K562 (cell line): ENCODE measurements around the gene CLK3. TPM values are rescaled to one million over a fixed set of nuclear protein-coding genes. Genes with fewer than 3 reads are reported as not detected.

ENCODE experiments used
- ATAC-seq: fragments of 200-7000 bp; cut with Tn5 transposase; 3 replicates; pipeline ENCODE4 v1.9.1; 2020; ENCODE audit warnings: moderate library complexity
- BruUV-seq: library from RNA; stranded (reverse); fragments of 400-500 nt; replicated peaks from 2 replicates; lab custom pipeline; 2021; lab: Mats Ljungman, UMichigan
- CTCF ChIA-PET: fragments of 300-600 bp; formaldehyde crosslinking; extraction: SDS; loops from one replicate; lab custom pipeline; 2021; ENCODE audit warnings: low intra/inter-chr PET ratio; lab: Yijun Ruan, JAX
- POLR2A ChIA-PET: fragments of 300-600, 350-650 bp; sonication (Branson Sonifier 250); formaldehyde crosslinking; extraction: SDS; loops from one replicate; lab custom pipeline; 2021; ENCODE audit warnings: antibody characterized with exemption, inconsistent platforms; lab: Yijun Ruan, JAX
- DNase-seq, 4 experiments: peaks; one replicate each; pipeline versions ENCODE4 v3.0.0 to v3.0.0-alpha.2; 2011 to 2018; ENCODE audit warnings: low spot score in 3 of 4, mixed read lengths in 3 of 4; ENCODE audit errors: extremely low read depth in 1 of 4
- FAIRE-seq: peaks from 2 replicates; lab custom pipeline; 2011; peaks lifted over from hg19 to GRCh38; lab: Jason Lieb, UNC
- H2AFZ ChIP-seq: 2 replicates; pipeline ENCODE4 v1.6.0; 2011; ENCODE audit warnings: low read depth, low read length, control low read depth, inconsistent platforms
- H3K27ac ChIP-seq: fragments of 200-600 bp; 3 replicates; pipeline ENCODE4 v1.8.0; 2011; ENCODE audit warnings: low read depth, mild to moderate bottlenecking, control low read depth, inconsistent platforms, low read length, moderate library complexity, mixed read lengths; ENCODE audit errors: extremely low read depth
- H3K27me3 ChIP-seq, 2 experiments: fragments of 300-600 bp in 1 of 2; 2 replicates in 1 of 2; 3 replicates in 1 of 2; pipeline versions ENCODE4 v1.6.0 to v1.8.0; 2011; ENCODE audit warnings: inconsistent platforms in 2 of 2, low read length in 2 of 2, mild to moderate bottlenecking in 1 of 2, mixed read lengths in 1 of 2, moderate library complexity in 1 of 2; ENCODE audit not compliant: control insufficient read depth in 2 of 2, insufficient read depth in 2 of 2
- H3K36me3 ChIP-seq: fragments of 300-600 bp; 3 replicates; pipeline ENCODE4 v1.8.0; 2011; ENCODE audit warnings: mild to moderate bottlenecking, low read length, inconsistent platforms; ENCODE audit not compliant: control insufficient read depth, insufficient read depth
- H3K4me1 ChIP-seq, 2 experiments: fragments of 200-600 bp in 1 of 2; replicated peaks in 1 of 2; 2 replicates in 1 of 2; 3 replicates in 1 of 2; pipeline versions ENCODE4 v1.5.1 to v1.8.0; 2011; ENCODE audit warnings: inconsistent platforms in 2 of 2, low read length in 2 of 2, mild to moderate bottlenecking in 1 of 2, mixed read lengths in 1 of 2, moderate library complexity in 1 of 2; ENCODE audit not compliant: control insufficient read depth in 2 of 2, insufficient read depth in 2 of 2
- H3K4me2 ChIP-seq: 2 replicates; pipeline ENCODE4 v1.6.1; 2011; ENCODE audit warnings: low read length, control low read depth, inconsistent platforms, mixed read lengths; ENCODE audit not compliant: insufficient read depth
- H3K4me3 ChIP-seq: fragments of 200-600 bp; sonication (generic), shearing (Covaris generic); 2 replicates; pipeline ENCODE4 v1.5.1; 2016; ENCODE audit warnings: control low read depth, inconsistent platforms
- H3K79me2 ChIP-seq: fragments of 200-600 bp; 3 replicates; pipeline ENCODE4 v1.8.0; 2011; ENCODE audit warnings: low read length, inconsistent platforms; ENCODE audit not compliant: control insufficient read depth, insufficient read depth
- H3K9ac ChIP-seq, 2 experiments: 2 replicates each; pipeline versions ENCODE4 v1.6.0 to v1.6.1; 2011; ENCODE audit warnings: low read depth in 2 of 2, low read length in 2 of 2, control low read depth in 1 of 2, inconsistent platforms in 1 of 2, mild to moderate bottlenecking in 1 of 2, mixed read lengths in 1 of 2; ENCODE audit not compliant: insufficient read depth in 1 of 2
- H3K9me1 ChIP-seq: one replicate; pipeline ENCODE4 v1.6.0; 2011; ENCODE audit warnings: inconsistent platforms, mild to moderate bottlenecking, low read length, moderate library complexity; ENCODE audit not compliant: control insufficient read depth, insufficient read depth
- H3K9me3 ChIP-seq: replicated peaks from 2 replicates; pipeline ENCODE4 v1.5.1; 2011; ENCODE audit warnings: low read depth, low read length, inconsistent platforms; ENCODE audit not compliant: control insufficient read depth, insufficient read depth
- H4K20me1 ChIP-seq: replicated peaks from 2 replicates; pipeline ENCODE4 v1.6.1; 2011; ENCODE audit warnings: low read length, inconsistent platforms, mixed read lengths; ENCODE audit not compliant: control insufficient read depth, insufficient read depth
- FOS ChIP-seq: IDR thresholded peaks from 3 replicates; pipeline ENCODE4 v1.6.1; 2011; ENCODE audit not compliant: insufficient read length; ENCODE audit errors: extremely low read depth
- MYNN ChIP-seq, 2 experiments: sonication (generic); formaldehyde crosslinking in 1 of 2; IDR thresholded peaks; 2 replicates each; pipeline versions ENCODE4 v1.5.0 to v1.6.1; 2016 to 2020; ENCODE audit warnings: antibody characterized with exemption in 1 of 2, missing genetic modification reagents in 1 of 2
- RBM25 ChIP-seq: fragments of 200-400 bp; formaldehyde crosslinking; IDR thresholded peaks from 2 replicates; pipeline ENCODE4 v1.6.1; 2018; ENCODE audit warnings: low read length, low read depth, moderate library complexity; ENCODE audit not compliant: severe bottlenecking
- SAP30 ChIP-seq: fragments of 200-600 bp; sonication (generic); IDR thresholded peaks from 2 replicates; pipeline ENCODE4 v1.6.1; 2012; ENCODE audit warnings: borderline replicate concordance, low read depth, mild to moderate bottlenecking, moderate library complexity, low read length, control low read depth, inconsistent platforms; ENCODE audit not compliant: insufficient read depth, poor library complexity, severe bottlenecking
- SMARCA5 ChIP-seq: fragments of 450-650 bp; IDR thresholded peaks from 2 replicates; pipeline ENCODE4 v1.6.1; 2016
- SMC3 ChIP-seq: conservative IDR thresholded peaks from 2 replicates; pipeline ENCODE4 v1.6.1; 2011; ENCODE audit warnings: low read depth, low read length, improper control_type of control experiment; ENCODE audit not compliant: insufficient read depth
- U2AF2 ChIP-seq: fragments of 200-400 bp; formaldehyde crosslinking; optimal IDR thresholded peaks from 2 replicates; pipeline ENCODE3; 2017; ENCODE audit warnings: low read depth, mild to moderate bottlenecking, low read length
- WGBS: fragments of 100-300 bp; shearing (Covaris generic); methylation state at CpG from one replicate; pipeline ENCODE4 v1.1.6; 2016; ENCODE audit warnings: low coverage, mixed read lengths; ENCODE audit not compliant: insufficient coverage; ENCODE audit errors: missing lambda C conversion rate; 5-methylcytosine and 5-hydroxymethylcytosine counted together
- in situ Hi-C: fragments of 300-500 bp; cut with MboI; formaldehyde crosslinking; loops from 4 replicates; pipeline ENCODE4 v1.15.0; 2018; ENCODE audit warnings: inconsistent platforms, mixed read lengths
- intact Hi-C: fragments of 100-400 bp; cut with micrococcal nuclease; formaldehyde crosslinking; loops from 2 replicates; pipeline ENCODE4 v1.14.2; 2022
- polyA plus RNA-seq, 8 experiments: library from polyadenylated mRNA; depleted of rRNA in 4 of 8; stranded (reverse) in 5 of 8; unstranded in 3 of 8; fragments of >200 nt; fragmentation: Nextera tagmentation in 2 of 8; fragmentation: Illumina TruSeq in 1 of 8; extraction: Ambion mirVana in 2 of 8; extraction: Trizol in 1 of 8; gene quantifications; 2 replicates each; pipeline versions ENCODE4 v1.2.1 to v1.2.3, GENCODE V29; 2011 to 2014; ENCODE audit warnings: inconsistent platforms in 1 of 8, missing spikeins in 1 of 8
- total RNA-seq, 7 experiments: library from RNA; depleted of rRNA in 6 of 7; stranded (reverse); fragments of >200 nt in 6 of 7; fragmentation: Illumina TruSeq in 2 of 7; extraction: Trizol in 2 of 7; gene quantifications; 2 replicates each; pipeline versions ENCODE4 v1.2.1 to v1.2.3, GENCODE V29; 2011 to 2021; ENCODE audit warnings: low replicate concordance in 1 of 7
- TF ChIP-seq, protein P1 (sequence below), 2 experiments: fragments of 450-650 bp in 1 of 2; IDR thresholded peaks; 2 replicates each; pipeline ENCODE4 v1.6.1; 2011 to 2017; ENCODE audit warnings: low read depth in 2 of 2, antibody characterized with exemption in 1 of 2, borderline replicate concordance in 1 of 2, low read length in 1 of 2, mild to moderate bottlenecking in 1 of 2, mixed read lengths in 1 of 2; ENCODE audit not compliant: control insufficient read depth in 1 of 2
- TF ChIP-seq, protein P2 (sequence below): fragments of 450-650 bp; formaldehyde crosslinking; IDR thresholded peaks from 2 replicates; pipeline ENCODE4 v1.4.0; 2022; ENCODE audit warnings: missing genetic modification characterization

Gene CLK3
- total and polyA plus RNA-seq, 9 of the 15 experiments (the other 6 are each of a cell fraction or from before 2014, with no cell fraction given): 1.2 to 95.2 (median 51.7) TPM

DNA sequence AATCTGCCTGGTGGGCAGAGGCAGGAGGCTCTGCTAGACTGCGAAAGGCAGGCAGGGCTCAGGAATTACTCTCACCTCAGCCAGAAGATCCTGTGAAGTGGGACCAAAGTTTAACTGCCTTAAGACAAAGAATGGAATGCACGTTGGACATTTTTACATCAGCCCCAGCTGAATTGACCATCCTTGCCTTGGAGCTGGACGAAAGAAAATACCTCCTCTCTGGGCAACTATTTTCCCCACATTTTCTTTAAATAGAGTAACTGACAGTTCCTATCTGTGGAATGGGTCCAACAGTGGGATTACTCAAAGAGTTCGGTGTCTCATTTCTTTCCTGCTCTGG lies 45.9 kb upstream of the CLK3 start:
- Histone ChIP-seq H3K36me3 (peaks cover 13% of the 10 kb centered on the region; the same call in 2 of the 3 replicates), H2AFZ (no peak overlapping the region), H3K4me1 (no peaks in the 10 kb centered on the region; a peak in 1 of 5 replicates), H3K27ac (no peak overlapping the region), H3K9me3 (no peaks in the 10 kb centered on the region), H3K27me3 (no peaks in the 10 kb centered on the region), H3K9me1 (no peaks in the 10 kb centered on the region), H4K20me1 (0 out of 2 replicates have a peak, but pooled peaks cover 16% of the 10 kb centered on the region), H3K4me2 (no peak overlapping the region), H3K9ac (0 out of 4 replicates have a peak overlapping the region, but pooled peaks of 1 of the 2 experiments have one; percentile 8), H3K4me3 (no peak overlapping the region), H3K79me2 (no peaks in the 10 kb centered on the region)
- CTCF ChIA-PET: no interaction called here
- in situ Hi-C loops: no loop called here
- no peak for TF ChIP-seq SMARCA5
- no peak for TF ChIP-seq SAP30
- peak; percentile 34 for TF ChIP-seq RBM25
- intact Hi-C loops: no loop called here
- BruUV-seq: no TSS peak
- ATAC-seq (no peak), FAIRE-seq (no peak), DNase-seq (no peak)
- POLR2A ChIA-PET: interaction anchor here (1.2 kb wide), 2 partner anchors 12 to 24 kb away, joined by 3 to 7 read pairs; no protein-coding TSS in a partner anchor
- WGBS: 55% methylated on average over 4 of the region's 4 CpGs

DNA sequence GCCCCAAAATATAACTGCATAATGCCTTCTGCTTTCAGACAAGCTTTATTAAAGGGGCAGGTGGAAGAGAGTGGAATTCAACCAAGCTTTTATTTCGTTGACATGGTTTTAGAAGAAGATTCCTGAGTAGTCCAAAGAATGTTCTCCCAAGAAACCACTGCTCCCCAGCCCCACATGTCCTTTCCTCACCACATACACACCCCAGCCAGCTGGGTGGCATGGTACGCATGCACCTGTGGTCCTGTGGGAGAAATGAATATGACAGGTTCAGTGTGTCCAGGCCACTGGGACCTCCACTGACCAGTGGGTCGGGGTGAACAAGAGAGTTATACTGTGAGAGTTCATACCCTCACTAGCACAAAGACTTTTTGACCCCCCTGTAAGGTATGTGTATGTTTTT lies 44.4 kb upstream of the CLK3 start:
- 51% methylated on average over 3 of the region's 3 CpGs for WGBS
- no peak overlapping the region for H3K4me2 ChIP-seq
- H3K27me3 ChIP-seq: no peaks in the 10 kb centered on the region
- peaks cover 3% of the 10 kb centered on the region for H3K9me1 ChIP-seq
- no peaks in the 10 kb centered on the region for H3K79me2 ChIP-seq
- DNase-seq (no peak), ATAC-seq (no peak), FAIRE-seq (no peak)
- no peak overlapping the region for H3K27ac ChIP-seq
- 0 out of 2 replicates have a peak, but pooled peaks cover 20% of the 10 kb centered on the region for H4K20me1 ChIP-seq
- no peak overlapping the region for H2AFZ ChIP-seq
- ChIA-PET POLR2A (interaction anchor here (1.0 kb wide), 1 partner anchor 30 kb away, joined by 3 read pairs; the partner anchor contains the start of gene ARID3B), CTCF (no interaction called here)
- no peak overlapping the region for H3K9ac ChIP-seq
- in situ Hi-C loops (no loop called here), intact Hi-C loops (no loop called here)
- no peaks in the 10 kb centered on the region; a peak in 1 of 5 replicates for H3K4me1 ChIP-seq
- H3K36me3 ChIP-seq: peaks cover 15% of the 10 kb centered on the region; the same call in 2 of the 3 replicates
- no TSS peak for BruUV-seq
- H3K9me3 ChIP-seq: no peaks in the 10 kb centered on the region
- H3K4me3 ChIP-seq: no peak overlapping the region
- TF ChIP-seq, protein P1, sequence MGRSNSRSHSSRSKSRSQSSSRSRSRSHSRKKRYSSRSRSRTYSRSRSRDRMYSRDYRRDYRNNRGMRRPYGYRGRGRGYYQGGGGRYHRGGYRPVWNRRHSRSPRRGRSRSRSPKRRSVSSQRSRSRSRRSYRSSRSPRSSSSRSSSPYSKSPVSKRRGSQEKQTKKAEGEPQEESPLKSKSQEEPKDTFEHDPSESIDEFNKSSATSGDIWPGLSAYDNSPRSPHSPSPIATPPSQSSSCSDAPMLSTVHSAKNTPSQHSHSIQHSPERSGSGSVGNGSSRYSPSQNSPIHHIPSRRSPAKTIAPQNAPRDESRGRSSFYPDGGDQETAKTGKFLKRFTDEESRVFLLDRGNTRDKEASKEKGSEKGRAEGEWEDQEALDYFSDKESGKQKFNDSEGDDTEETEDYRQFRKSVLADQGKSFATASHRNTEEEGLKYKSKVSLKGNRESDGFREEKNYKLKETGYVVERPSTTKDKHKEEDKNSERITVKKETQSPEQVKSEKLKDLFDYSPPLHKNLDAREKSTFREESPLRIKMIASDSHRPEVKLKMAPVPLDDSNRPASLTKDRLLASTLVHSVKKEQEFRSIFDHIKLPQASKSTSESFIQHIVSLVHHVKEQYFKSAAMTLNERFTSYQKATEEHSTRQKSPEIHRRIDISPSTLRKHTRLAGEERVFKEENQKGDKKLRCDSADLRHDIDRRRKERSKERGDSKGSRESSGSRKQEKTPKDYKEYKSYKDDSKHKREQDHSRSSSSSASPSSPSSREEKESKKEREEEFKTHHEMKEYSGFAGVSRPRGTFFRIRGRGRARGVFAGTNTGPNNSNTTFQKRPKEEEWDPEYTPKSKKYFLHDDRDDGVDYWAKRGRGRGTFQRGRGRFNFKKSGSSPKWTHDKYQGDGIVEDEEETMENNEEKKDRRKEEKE (IDR thresholded peaks at IDR 0.05; ENCODE audit: borderline replicate concordance in 1 of 2, control insufficient read depth in 1 of 2, low read depth in 2 of 2, low read length in 1 of 2): no peak
- TF ChIP-seq SMC3 (no peak), U2AF2 (no peak), FOS (no peak), MYNN (IDR thresholded peaks at IDR 0.05) (no peak), MYNN (CRISPR knock-in tag; IDR thresholded peaks at IDR 0.05) (no peak)
- TF ChIP-seq, protein P2, sequence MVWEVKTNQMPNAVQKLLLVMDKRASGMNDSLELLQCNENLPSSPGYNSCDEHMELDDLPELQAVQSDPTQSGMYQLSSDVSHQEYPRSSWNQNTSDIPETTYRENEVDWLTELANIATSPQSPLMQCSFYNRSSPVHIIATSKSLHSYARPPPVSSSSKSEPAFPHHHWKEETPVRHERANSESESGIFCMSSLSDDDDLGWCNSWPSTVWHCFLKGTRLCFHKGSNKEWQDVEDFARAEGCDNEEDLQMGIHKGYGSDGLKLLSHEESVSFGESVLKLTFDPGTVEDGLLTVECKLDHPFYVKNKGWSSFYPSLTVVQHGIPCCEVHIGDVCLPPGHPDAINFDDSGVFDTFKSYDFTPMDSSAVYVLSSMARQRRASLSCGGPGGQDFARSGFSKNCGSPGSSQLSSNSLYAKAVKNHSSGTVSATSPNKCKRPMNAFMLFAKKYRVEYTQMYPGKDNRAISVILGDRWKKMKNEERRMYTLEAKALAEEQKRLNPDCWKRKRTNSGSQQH: no peak
